H1 (cell line): Measurements from ENCODE around the gene GABRD. TPM values are rescaled to one million over a fixed set of nuclear protein-coding genes. Genes with fewer than 3 reads are reported as not detected.

ENCODE experiments used
- CTCF ChIA-PET: fragments of 300-600 bp; sonication (Branson Sonifier 250); formaldehyde crosslinking; loops from one replicate; lab custom pipeline; 2021; ENCODE audit not compliant: partially characterized antibody; lab: Charles Lee
- POLR2A ChIA-PET: fragments of 300-600 bp; sonication (Branson Sonifier 250); formaldehyde crosslinking; loops from one replicate; lab custom pipeline; 2021; ENCODE audit warnings: inconsistent platforms; ENCODE audit not compliant: partially characterized antibody; lab: Charles Lee
- DNase-seq, 2 experiments: peaks; one replicate each; pipeline versions ENCODE4 v3.0.0 to v3.0.0-alpha.2; 2010 to 2022; ENCODE audit warnings: low spot score in 2 of 2, low read depth in 1 of 2, mixed read lengths in 1 of 2
- FAIRE-seq: peaks from 2 replicates; lab custom pipeline; 2011; peaks lifted over from hg19 to GRCh38; lab: Jason Lieb, UNC
- H2AFZ ChIP-seq: 2 replicates; pipeline ENCODE4 v1.8.1; 2012; ENCODE audit warnings: low read length, inconsistent platforms
- H2AK5ac ChIP-seq: 2 replicates; pipeline ENCODE4 v1.6.1; 2013; ENCODE audit warnings: low read depth, low read length
- H2BK120ac ChIP-seq: replicated peaks from 2 replicates; pipeline ENCODE3; 2013; ENCODE audit warnings: low read depth, low read length, inconsistent platforms
- H2BK12ac ChIP-seq: 2 replicates; pipeline ENCODE4 v1.6.1; 2013; ENCODE audit warnings: low read depth, low read length
- H2BK15ac ChIP-seq: 2 replicates; pipeline ENCODE4 v1.6.1; 2013; ENCODE audit warnings: low read length
- H2BK20ac ChIP-seq: 2 replicates; pipeline ENCODE4 v1.6.1; 2013; ENCODE audit warnings: low read length
- H2BK5ac ChIP-seq: 2 replicates; pipeline ENCODE4 v1.6.1; 2013; ENCODE audit warnings: low read depth, low read length
- H3K14ac ChIP-seq: 2 replicates; pipeline ENCODE4 v1.6.1; 2013; ENCODE audit warnings: inconsistent platforms; ENCODE audit not compliant: insufficient read length
- H3K18ac ChIP-seq: 2 replicates; pipeline ENCODE4 v1.6.1; 2013; ENCODE audit warnings: low read length; ENCODE audit errors: extremely low read depth
- H3K23ac ChIP-seq: 2 replicates; pipeline ENCODE4 v1.6.1; 2013; ENCODE audit warnings: inconsistent platforms; ENCODE audit not compliant: insufficient read length
- H3K23me2 ChIP-seq: 2 replicates; pipeline ENCODE4 v1.6.1; 2013; ENCODE audit warnings: low read depth, low read length
- H3K27ac ChIP-seq: 2 replicates; pipeline ENCODE4 v1.6.1; 2011; ENCODE audit warnings: low read depth, low read length, inconsistent platforms
- H3K27me3 ChIP-seq, 4 experiments: replicated peaks in 1 of 4; 1 replicate in 1 of 4; 2 replicates in 3 of 4; pipeline versions ENCODE4 v1.6.1 to v1.8.1; 2011 to 2013; ENCODE audit warnings: low read length in 3 of 4, mild to moderate bottlenecking in 3 of 4, inconsistent platforms in 2 of 4, mixed read lengths in 2 of 4, moderate library complexity in 1 of 4; ENCODE audit not compliant: control insufficient read depth in 3 of 4, insufficient read depth in 3 of 4; ENCODE audit errors: extremely low read depth in 1 of 4
- H3K36me3 ChIP-seq, 4 experiments: 2 replicates each; pipeline versions ENCODE4 v1.6.1 to v1.8.1; 2011 to 2013; ENCODE audit warnings: mild to moderate bottlenecking in 4 of 4, low read length in 3 of 4, moderate library complexity in 2 of 4, control low read depth in 1 of 4, inconsistent platforms in 1 of 4; ENCODE audit not compliant: insufficient read depth in 4 of 4, control insufficient read depth in 2 of 4
- H3K4ac ChIP-seq: replicated peaks from 2 replicates; pipeline ENCODE3; 2013; ENCODE audit warnings: low read length, low read depth, mixed read lengths, inconsistent platforms; ENCODE audit not compliant: insufficient read length
- H3K4me1 ChIP-seq, 4 experiments: replicated peaks in 1 of 4; 1 replicate in 1 of 4; 2 replicates in 3 of 4; pipeline versions ENCODE4 v1.6.1 to v1.8.1; 2011 to 2013; ENCODE audit warnings: low read length in 3 of 4, inconsistent platforms in 2 of 4, mixed read lengths in 1 of 4; ENCODE audit not compliant: insufficient read depth in 4 of 4, control insufficient read depth in 3 of 4
- H3K4me2 ChIP-seq, 2 experiments: 2 replicates each; pipeline versions ENCODE4 v1.6.1 to v1.8.1; 2011 to 2013; ENCODE audit warnings: low read depth in 2 of 2, low read length in 2 of 2, control low read depth in 1 of 2, inconsistent platforms in 1 of 2, mild to moderate bottlenecking in 1 of 2; ENCODE audit not compliant: insufficient read depth in 1 of 2
- H3K4me3 ChIP-seq, 4 experiments: fragments of 200-600, 300-600 bp in 1 of 4; sonication (generic), shearing (Covaris generic), sonication (Bioruptor Twin) in 1 of 4; 2 replicates each; pipeline versions ENCODE4 v1.5.1 to v1.8.1; 2011 to 2016; ENCODE audit warnings: low read length in 4 of 4, low read depth in 3 of 4, control low read depth in 2 of 4, inconsistent platforms in 2 of 4, mild to moderate bottlenecking in 2 of 4, mixed read lengths in 1 of 4, moderate library complexity in 1 of 4; ENCODE audit not compliant: insufficient read depth in 2 of 4; ENCODE audit errors: extremely low read depth in 1 of 4
- H3K56ac ChIP-seq: replicated peaks from 2 replicates; pipeline ENCODE3; 2013; ENCODE audit warnings: low read depth, mild to moderate bottlenecking, mixed read lengths, low read length, inconsistent platforms; ENCODE audit not compliant: insufficient read length
- H3K79me1 ChIP-seq: 2 replicates; pipeline ENCODE4 v1.6.1; 2013; ENCODE audit warnings: low read depth, low read length, control low read depth
- H3K79me2 ChIP-seq, 2 experiments: 2 replicates each; pipeline versions ENCODE4 v1.6.1 to v1.8.1; 2012 to 2013; ENCODE audit warnings: low read length in 2 of 2, mild to moderate bottlenecking in 2 of 2, inconsistent platforms in 1 of 2; ENCODE audit not compliant: insufficient read depth in 2 of 2, control insufficient read depth in 1 of 2
- H3K9ac ChIP-seq, 4 experiments: replicated peaks in 1 of 4; 1 replicate in 1 of 4; 2 replicates in 3 of 4; pipeline versions ENCODE4 v1.6.1 to v1.8.1; 2011 to 2013; ENCODE audit warnings: low read depth in 3 of 4, low read length in 3 of 4, control low read depth in 2 of 4, mild to moderate bottlenecking in 2 of 4, moderate library complexity in 2 of 4, inconsistent platforms in 1 of 4; ENCODE audit errors: extremely low read depth in 1 of 4
- H3K9me3 ChIP-seq, 2 experiments: 2 replicates each; pipeline versions ENCODE4 v1.6.1 to v1.8.1; 2012 to 2013; ENCODE audit warnings: mild to moderate bottlenecking in 2 of 2, moderate library complexity in 2 of 2, control low read depth in 1 of 2, inconsistent platforms in 1 of 2, low read depth in 1 of 2, low read length in 1 of 2, mixed read lengths in 1 of 2; ENCODE audit not compliant: insufficient read depth in 2 of 2
- H4K20me1 ChIP-seq, 2 experiments: replicated peaks in 1 of 2; 2 replicates each; pipeline versions ENCODE3 to v1.8.1; 2011 to 2013; ENCODE audit warnings: inconsistent platforms in 2 of 2, low read length in 2 of 2, mild to moderate bottlenecking in 1 of 2; ENCODE audit not compliant: insufficient read depth in 2 of 2, control insufficient read depth in 1 of 2
- H4K5ac ChIP-seq: 2 replicates; pipeline ENCODE4 v1.6.1; 2013; ENCODE audit warnings: low read length, low read depth, mixed read lengths, inconsistent platforms; ENCODE audit not compliant: insufficient read length
- H4K8ac ChIP-seq: 2 replicates; pipeline ENCODE4 v1.8.0; 2013; ENCODE audit warnings: mild to moderate bottlenecking, moderate library complexity, low read length, inconsistent platforms; ENCODE audit not compliant: insufficient read depth; ENCODE audit errors: extremely low read depth
- H4K91ac ChIP-seq: replicated peaks from 2 replicates; pipeline ENCODE3; 2013; ENCODE audit warnings: low read length, mixed read lengths, inconsistent platforms; ENCODE audit not compliant: insufficient read length
- ATF2 ChIP-seq: IDR thresholded peaks from 2 replicates; pipeline ENCODE4 v1.6.1; 2012; ENCODE audit warnings: low read length, inconsistent platforms
- KDM4A ChIP-seq: IDR thresholded peaks from one replicate; pipeline ENCODE4 v1.7.1; 2012; ENCODE audit warnings: low read depth, mild to moderate bottlenecking, moderate library complexity, low read length, inconsistent platforms; ENCODE audit not compliant: severe bottlenecking
- NRF1 ChIP-seq: IDR thresholded peaks from 2 replicates; pipeline ENCODE4 v1.6.1; 2011; ENCODE audit warnings: mild to moderate bottlenecking, low read depth, low read length, improper control_type of control experiment
- RXRA ChIP-seq: IDR thresholded peaks from 2 replicates; pipeline ENCODE4 v1.6.1; 2011; ENCODE audit warnings: low read depth, mild to moderate bottlenecking, low read length, moderate library complexity; ENCODE audit not compliant: insufficient read depth
- SP4 ChIP-seq: IDR thresholded peaks from 2 replicates; pipeline ENCODE4 v1.6.1; 2012; ENCODE audit warnings: low read length, inconsistent platforms
- TAF1 ChIP-seq: IDR thresholded peaks from 2 replicates; pipeline ENCODE4 v1.6.1; 2011; ENCODE audit warnings: mild to moderate bottlenecking, low read depth, low read length
- USF2 ChIP-seq: IDR thresholded peaks from 2 replicates; pipeline ENCODE4 v1.6.1; 2011; ENCODE audit warnings: low read length, improper control_type of control experiment
- WGBS, 2 experiments: shearing (Covaris generic) in 1 of 2; methylation state at CpG; one replicate each; pipeline versions ENCODE4 v1.1.6 to v1.1.7; 2013 to 2015; ENCODE audit warnings: low lambda C conversion rate in 2 of 2, mixed read lengths in 2 of 2, inconsistent platforms in 1 of 2, low coverage in 1 of 2, missing lambda C conversion rate in 1 of 2; ENCODE audit not compliant: insufficient replicate concordance in 2 of 2, insufficient coverage in 1 of 2, insufficient read length in 1 of 2; ENCODE audit errors: extremely low coverage in 1 of 2, missing lambda C conversion rate in 1 of 2; 5-methylcytosine and 5-hydroxymethylcytosine counted together
- polyA plus RNA-seq, 7 experiments: library from polyadenylated mRNA; depleted of rRNA in 3 of 7; stranded (reverse) in 5 of 7; unstranded in 2 of 7; fragments of >200 nt in 5 of 7; fragments of 200-250 nt in 2 of 7; gene quantifications; 1 replicate in 5 of 7; 2 replicates in 1 of 7; 4 replicates in 1 of 7; pipeline versions ENCODE4 v1.2.1 to v1.2.3, GENCODE V29; 2011 to 2013; ENCODE audit warnings: missing spikeins in 2 of 7, mixed read lengths in 2 of 7
- total RNA-seq: library from RNA; stranded (reverse); fragmentation: NEBNext Ultra II Directional; extraction: Animal tissue kit (Norgen Biotek cat#: 25700); gene quantifications from 2 replicates; pipeline ENCODE4 v1.2.1, GENCODE V29; 2021

GABRD gene
- total and polyA plus RNA-seq, 2 of the 8 experiments (the other 6 are each of a cell fraction or from before 2014, with no cell fraction given): 1.8 to 3.0 TPM

DNA sequence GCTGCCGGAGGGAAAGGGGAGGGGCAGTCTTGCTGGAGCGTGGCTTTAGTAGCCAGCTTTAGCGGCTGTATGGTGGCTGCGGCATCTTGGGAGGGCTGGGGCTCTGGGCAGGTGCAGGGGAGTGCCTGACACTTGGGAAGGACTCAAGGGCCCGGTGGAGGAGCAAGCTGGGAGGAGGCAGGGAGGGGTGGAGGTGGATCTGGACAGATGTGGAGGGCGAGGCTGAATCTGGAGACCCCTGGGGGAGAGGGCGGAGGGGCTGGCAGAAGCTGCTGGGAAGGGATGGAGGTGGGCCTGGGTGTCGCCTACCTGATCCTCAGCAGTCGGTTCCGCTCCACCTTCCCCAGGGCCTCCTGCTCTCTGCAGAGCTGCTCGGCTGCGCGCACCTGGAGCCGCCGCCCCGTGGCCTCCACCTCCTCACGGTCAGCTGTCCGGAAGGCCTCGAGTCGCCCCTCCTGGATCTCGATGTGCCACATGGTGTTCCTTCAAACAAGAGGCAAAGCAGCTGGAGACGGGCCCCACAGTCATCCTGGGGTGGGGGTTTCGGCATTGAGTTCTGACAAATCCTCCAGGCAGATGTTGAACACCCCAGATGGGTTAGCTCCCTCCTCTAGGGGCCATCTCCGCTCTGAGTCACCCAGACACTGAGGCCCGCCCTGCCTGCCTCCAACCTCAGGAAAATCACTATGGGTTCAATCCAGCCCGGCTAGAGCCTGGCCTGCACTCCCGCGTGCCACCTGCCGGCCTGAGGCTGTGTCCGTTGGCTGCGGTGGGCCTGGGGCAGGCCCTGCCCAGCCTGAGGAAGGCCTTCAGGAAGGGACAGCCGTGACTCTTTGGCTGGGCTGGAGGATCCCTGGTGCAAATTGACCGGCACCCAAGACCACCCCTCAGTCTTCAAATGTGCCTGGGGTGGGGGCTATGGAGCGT, 45.2 kb upstream of the GABRD start:
- Histone ChIP-seq H3K27ac (no peak overlapping the region), H2BK5ac (no peak overlapping the region), H4K91ac (peak overlapping the region; percentile 30), H2BK20ac (no peak overlapping the region), H3K4me3 (no peak overlapping the region), H3K23ac (no peak overlapping the region), H2BK120ac (no peak overlapping the region), H4K5ac (no peak overlapping the region), H3K4ac (no peak overlapping the region), H2AK5ac (no peak overlapping the region), H3K9me3 (peaks cover 6 to 10% of the 10 kb centered on the region in 2 experiments; a peak in 2 of 4 replicates), H4K8ac (peak overlapping the region; percentile 39; the same call in 1 of the 2 replicates), H2BK15ac (peak overlapping the region; percentile 81; the same call in 1 of the 2 replicates), H4K20me1 (peaks cover 0 to 7% of the 10 kb centered on the region in 2 experiments), H3K14ac (no peak overlapping the region), H3K4me2 (no peak overlapping the region), H3K4me1 (no peaks in the 10 kb centered on the region), H3K36me3 (no peaks in the 10 kb centered on the region; a peak in 1 of 8 replicates), H2BK12ac (no peak overlapping the region), H3K23me2 (no peaks in the 10 kb centered on the region; the same call in 1 of the 2 replicates)
- CTCF ChIA-PET: interaction anchor here (0.8 to 2.9 kb wide), 4 partner anchors 13 to 72 kb away, joined by 3 to 12 read pairs (median 7); no protein-coding TSS in a partner anchor
- no peak for FAIRE-seq
- no peak for DNase-seq
- whole genome bisulfite sequencing, 2 experiments: 87% methylated on average over 31 of the region's 34 CpGs; no CpG with 5 or more reads in 1 of the 2 experiments
- TF ChIP-seq SP4 (no peak), KDM4A (no peak), RXRA (no peak), USF2 (no peak), TAF1 (no peak), NRF1 (no peak), ATF2 (no peak)
- TF ChIP-seq, all 59 proteins: peak for 0
- H3K18ac ChIP-seq: no peak overlapping the region
- H3K9ac ChIP-seq: no peak overlapping the region
- no peak overlapping the region for H3K56ac ChIP-seq
- H3K27me3 ChIP-seq: no peaks in the 10 kb centered on the region
- no peak overlapping the region for H2AFZ ChIP-seq
- no peaks in the 10 kb centered on the region for H3K79me2 ChIP-seq
- peaks cover 5% of the 10 kb centered on the region for H3K79me1 ChIP-seq
- POLR2A ChIA-PET: interaction anchor here (0.6 kb wide), 1 partner anchor 33 kb away, joined by 3 read pairs; no protein-coding TSS in a partner anchor
